GM19035 (cell line): Measurements from ENCODE around the gene ABHD17A.
A peak's percentile ranks its signal among the peaks of the same experiment; 100 is the strongest.
"Not testable (repeated sequence)": the region's sequence is repeated elsewhere in the genome, so short reads cannot be mapped to it uniquely, and the experiment has no call there.

Experiments used
- ATAC-seq: cut with Tn5 transposase; IDR thresholded peaks from one replicate; pipeline ENCODE4 v1.9.1; 2021; ENCODE audit not compliant: unreplicated experiment

The ABHD17A gene

DNA sequence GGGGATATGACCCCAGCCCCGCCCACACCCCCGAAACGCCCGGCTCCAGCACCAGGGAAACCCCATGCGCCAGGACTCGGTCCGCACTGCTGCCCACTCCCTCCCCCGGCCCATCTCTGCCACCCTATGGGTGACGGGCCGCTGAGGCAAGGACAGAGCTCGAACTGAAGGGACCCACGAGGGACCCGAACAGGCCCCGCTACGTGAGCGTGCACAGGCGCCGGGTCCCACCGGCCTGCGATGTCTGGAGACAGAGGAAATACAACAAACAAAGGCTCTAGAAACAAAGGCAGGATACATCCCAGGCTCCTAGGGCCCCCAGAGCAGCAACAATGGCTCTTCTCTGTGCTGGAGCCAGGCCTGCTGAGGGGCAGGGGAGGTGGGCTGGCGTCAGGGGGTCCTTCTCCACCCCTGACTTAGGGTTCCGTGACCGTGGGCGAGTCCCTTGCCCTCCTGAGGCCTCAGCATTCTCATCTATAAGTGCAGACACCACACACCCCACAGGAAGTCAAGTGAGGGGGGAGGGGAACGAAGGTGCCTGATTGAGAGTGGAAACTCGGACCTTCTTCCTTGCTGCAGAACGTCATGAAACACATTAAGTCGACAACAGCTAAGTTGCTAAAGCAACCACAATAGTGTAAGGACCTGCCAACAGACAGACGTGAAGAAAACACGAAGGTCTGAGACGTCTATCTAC lies 3.1 kb downstream of the ABHD17A start:
- ATAC-seq: no peak

DNA sequence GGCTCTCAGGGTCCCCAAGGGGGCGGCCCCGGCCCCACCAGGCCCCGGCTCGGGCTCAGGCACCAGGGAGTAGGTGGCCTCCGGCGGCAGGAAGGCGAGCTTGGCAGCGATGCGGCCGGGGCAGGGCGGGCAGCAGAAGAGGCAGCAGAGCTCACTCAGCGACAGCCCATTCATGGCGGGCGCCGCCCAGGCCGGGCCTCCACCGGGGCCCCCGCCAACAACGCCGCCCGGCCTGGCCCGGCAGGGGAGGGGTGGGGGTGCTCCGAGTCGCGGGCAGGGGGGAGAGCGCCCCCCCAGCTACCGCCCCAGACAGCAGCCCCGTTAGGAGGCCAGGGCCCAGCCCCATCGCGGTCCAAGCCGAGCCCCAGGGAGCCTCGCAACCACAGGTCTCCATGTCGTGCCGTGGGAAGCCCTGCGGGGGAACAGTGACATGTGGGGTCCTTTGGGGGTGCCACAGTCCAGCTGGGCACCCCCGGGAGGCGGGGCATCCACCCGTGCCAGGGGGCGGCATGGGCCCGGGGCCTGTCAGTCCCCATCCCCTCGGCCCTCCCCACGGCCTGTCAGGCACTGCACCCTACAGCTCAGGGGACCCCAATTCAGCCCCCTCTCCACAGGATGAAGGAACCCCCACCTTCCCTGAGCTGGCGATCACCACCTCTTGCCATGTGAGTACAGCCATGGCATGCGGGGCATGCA lies 3.8 kb downstream of the ABHD17A start:
- ATAC-seq: not testable (repeated sequence)

DNA sequence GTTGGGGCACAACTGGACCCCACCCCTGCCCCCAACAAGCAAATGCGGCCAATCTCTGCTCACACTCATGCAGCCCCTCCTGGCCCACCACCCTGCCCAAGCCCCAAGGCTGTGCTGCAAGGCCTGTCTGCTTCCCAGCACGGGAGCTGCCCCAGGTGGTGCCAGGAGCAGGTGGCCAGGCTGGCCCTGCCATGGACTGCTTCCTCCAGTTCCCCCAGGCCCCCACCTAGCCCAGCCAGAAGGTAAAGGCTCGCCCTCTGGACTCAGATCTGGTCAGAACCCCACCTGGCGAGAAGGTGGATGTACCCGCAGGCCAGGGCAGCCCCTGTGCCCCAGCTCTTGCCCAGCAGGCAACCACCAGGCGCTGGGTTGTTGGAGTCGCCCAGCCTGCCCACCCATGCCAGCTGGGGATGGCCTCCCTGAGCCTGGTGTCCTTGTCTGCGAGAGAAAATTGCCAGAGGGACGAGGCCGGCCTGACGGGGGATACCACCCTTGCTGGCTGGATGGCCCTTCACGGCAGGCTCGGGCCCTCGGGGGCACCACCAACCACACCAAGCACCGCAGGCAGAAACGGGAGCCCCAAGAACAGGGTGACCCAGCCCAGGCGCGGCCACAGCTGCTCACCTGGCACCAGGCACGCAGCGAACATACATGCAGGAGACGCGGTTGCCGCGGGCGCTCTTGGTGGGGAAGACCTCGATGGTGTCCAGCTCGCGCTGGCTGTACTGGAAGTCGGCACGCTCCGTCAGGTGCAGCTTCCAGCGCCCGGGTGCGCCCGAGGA lies 4.5 kb downstream of the ABHD17A start:
- no peak for ATAC-seq

DNA sequence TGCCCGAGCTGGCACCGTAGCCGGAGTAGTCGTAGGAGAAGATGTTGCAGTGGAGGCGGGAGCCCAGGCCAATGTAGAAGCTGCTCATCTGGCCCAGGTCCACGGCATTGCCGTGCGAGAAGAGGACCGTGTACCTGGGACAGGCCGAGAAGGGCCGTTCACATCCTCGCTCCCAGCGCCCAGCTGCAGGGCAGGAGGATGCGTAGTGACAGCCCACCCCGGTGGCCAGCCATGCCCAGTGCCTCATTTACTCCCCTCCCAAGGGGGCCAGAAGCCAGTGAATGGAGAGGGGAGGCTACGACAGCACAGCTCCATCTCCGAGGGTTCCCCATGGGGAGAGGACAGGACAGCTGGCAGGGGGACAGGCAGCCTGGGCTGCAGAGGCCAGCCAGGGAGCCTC lies 5.3 kb downstream of the ABHD17A start:
- not testable (repeated sequence) for ATAC-seq

DNA sequence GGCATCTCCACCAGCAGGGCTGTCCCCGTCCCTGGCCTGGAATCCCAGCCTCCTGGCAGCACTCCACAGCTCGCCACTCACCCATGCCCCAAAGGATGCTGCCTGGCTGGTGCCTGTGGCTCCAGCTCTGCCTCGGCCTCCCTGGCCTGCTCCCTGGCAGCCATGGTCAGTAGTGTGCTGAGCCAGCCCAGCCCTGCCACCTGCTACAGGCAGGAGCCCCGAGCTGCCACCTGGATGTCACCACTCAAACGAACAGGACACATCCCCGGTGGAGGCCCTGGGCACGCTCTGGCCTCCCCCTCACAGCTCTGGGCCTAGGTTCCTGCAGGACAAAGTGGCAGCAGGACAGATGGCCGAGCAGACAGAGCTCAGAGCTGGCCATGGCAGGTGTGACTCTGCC lies 6.7 kb downstream of the ABHD17A start:
- not testable (repeated sequence) for ATAC-seq

DNA sequence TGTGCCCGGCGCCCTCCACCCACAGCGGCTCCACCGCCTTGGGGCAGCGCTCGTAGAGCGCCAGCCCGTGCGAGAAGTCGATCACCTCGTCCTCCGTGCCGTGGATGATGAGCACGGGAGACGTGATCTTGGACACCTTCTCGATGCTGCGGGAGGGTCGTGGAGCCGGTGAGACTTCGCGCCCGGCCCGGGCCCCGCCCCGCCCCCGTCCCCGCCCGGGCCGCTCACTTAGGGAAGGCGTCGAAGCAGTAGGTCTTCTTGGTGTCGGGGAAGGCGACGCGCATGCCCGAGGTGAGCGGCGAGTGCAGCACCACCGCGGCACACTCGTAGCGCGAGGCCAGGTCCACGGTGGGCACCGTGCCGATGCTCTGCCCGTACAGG lies 8.0 kb downstream of the ABHD17A start:
- not testable (repeated sequence) for ATAC-seq

DNA sequence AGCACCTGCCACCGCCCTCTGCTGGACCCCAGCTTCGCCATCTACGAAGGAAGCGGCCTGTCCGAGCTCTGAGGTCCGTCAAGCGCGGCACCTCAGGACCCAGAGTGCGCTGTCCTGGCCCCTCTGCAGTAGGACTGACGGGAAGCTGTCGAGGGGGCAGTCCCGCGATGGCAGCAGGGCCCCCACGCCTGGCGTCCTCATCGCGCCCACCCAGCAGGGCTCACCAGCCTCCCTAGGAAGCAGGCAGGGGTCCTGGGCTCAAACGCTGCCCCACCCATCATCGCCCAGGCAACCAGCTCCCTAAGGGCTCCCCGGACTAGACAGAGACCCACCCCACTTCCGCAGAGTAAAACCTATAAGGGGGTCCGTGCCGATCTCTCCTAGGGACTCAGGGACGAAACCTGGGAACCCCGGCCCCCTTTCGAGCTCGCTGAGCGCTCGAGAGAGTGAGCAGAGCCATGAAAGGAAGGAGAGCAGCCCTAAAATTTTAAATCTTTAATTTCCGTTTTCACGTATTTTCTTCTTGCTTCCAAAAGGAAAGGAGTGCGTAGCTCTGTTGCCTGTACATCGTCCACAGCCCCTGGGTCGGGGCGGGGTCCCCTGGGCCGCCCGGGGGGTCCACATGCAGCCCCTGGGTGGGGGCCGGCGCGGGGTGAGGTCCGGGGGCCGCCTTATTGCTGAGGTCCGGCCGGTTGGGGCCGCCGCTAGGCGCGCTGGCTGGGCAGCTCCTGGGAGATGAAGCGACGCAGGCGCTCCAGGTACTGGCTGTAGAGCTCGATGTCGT lies 8.6 kb downstream of the ABHD17A start:
- peak; percentile 3 for ATAC-seq

DNA sequence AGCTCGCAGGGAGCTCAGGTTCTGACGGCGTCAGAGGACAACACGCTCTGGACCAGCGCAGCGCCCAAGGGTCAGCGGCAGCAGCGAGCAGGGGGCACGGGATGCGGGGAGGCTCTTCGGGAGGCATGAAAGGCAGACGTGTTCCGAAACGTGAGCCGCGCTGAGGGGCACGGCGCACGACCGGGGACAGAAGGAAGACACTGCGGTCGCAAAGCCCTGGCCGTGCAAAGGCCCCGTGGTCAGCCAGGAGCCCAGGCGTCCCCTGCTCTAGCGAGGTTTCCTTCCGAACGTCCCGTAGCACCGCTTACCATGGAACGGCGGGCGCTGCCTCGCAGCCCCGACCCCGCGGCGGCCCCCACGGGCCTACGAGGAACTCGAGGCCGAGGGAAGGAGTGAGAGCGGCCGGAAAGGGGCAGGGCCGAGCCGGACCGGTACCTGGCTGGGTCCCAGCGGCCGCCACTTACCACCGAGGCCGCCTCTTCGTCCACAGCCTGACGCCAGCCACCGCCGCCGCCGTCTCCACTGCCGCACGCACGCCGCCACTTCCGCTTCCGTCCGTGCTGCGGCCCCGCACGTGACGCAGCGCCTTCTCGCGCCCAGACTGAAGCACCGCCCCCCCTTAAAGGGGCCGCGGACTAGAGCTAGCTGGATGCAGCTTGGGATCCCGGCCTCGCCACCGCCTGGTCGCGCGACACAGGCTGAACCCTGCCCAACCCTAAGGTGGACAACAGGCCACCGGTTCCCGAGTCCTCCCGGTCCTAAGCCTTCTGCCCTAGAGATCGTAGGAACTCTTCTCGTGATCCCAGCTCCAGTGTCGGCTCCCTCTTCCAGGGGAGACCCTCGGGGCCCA lies 9.4 kb downstream of the ABHD17A start:
- ATAC-seq: peak; percentile 85

DNA sequence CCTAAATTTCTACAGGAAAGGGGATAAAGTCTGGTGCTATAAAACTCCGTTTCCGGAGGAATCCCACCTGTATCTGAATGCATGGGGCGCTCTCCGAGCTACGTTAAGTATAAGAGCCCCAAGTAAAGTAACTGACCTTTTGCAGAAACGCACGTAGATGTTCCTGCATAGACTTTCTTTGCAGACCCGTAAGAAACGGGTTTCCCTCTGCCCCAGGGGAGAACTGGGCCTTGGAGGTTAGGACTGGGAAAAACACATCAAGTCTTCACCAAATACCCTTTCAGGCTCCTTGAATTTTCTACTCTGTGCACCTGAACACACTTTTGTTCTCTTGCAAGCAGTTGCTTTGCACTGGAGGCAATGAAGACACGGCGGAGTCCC lies 10.0 kb downstream of the ABHD17A start:
- not testable (repeated sequence) for ATAC-seq

DNA sequence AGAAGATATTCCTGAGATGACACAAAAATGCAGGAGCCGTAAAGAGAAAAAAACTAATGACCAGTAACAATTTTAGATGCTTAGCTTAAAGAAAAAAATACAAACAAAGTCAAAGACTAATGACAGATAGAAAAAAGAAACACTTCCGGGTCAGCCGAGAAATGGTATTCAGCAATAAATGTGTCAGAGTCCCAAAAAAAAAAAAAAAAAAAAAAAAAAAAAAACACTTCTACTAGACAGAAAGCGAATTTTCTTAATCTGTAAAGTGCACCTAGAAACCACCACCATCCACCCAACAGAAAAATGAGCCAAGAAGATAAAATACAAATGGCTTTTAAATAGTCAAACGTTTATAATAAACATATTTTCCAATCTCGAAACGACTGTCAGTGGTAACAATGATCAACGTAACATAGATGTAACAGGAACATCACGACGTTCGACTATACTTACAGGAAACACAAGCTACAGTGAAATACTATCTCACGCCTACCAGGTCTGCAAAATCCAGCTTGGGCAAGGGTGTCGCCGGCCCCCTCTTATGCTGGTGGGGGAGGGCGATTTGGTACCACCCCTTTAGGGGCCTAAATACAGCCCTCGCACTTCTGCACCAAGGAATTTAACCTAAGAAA lies 10.6 kb downstream of the ABHD17A start:
- no peak for ATAC-seq

DNA sequence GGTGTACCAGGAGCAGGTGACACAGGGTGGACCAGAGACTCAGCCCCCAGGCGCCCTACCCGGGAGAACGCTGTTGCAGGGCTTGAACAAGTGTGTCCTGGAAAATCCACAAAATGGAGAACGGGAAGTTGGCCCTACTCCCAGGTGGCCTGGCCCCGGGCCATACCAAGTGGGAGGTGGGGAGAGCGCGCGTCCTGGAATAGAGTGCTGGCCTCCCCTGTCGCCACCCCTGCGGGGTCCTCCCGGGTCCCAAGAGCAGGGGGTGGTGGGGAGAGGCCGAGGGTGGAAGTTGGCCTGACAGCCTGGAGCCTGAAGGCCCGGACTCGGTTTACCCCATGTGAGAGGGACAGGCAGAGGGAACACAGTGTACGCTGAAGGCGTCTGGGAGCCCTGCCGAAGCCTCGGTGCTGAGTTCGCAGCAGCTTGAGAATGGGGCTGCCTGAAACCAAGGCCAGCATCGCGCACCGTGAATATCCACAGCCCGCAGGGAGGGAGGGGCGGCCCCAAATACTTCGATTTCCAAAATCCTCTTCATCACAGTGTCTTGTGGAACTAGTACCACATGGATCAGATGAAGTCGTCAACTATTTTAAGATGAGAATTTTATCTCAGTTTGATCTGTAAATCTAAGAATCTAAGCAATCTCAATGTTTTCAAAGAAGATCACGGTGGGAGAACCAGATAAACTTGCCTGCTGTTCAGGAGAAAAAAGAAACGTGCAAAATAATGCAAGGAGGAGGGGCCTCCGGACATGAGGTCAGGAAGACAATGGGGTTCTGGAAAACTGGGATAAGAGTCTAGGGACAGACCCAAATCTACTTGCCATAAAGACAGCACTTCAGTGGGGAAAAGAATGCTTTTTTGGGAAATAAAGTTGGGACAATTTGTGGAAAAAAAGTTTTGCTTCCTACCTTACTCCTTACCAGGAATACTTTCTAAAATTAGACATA lies 11.5 kb downstream of the ABHD17A start:
- no peak for ATAC-seq

DNA sequence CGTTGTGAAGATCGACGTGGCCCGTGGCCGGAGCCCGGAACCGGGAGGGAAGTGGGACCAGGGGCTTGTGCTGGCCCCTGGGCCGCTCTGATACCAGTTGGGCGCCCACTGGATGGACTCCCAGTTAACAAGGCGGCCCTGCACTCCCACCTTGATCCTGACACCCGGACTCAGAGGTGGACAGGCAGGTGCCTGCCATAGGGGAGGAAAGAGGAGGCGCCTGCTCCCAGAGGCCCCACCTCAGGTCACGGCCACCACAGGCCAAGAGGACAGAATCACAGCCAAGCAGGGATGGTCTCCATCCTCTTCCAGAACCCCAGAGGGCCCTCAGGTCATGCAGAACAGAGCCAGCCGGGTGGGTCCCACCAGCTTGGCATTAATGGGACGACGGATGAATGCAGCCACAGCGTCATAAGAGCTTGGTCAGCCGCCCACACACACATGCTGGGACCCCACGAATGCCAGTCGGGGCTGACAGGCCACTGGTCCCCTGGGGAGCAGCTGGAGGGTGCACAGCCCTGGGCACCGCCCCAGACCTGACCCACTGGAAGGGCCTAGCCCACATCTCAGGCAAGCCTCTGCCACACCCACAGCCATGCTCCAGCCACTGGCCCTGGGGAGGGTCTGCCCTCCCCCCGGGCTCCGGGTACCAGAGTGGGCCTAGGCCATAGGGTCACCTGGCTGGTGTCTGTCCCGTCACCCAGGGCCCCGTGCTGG lies 12.3 kb downstream of the ABHD17A start:
- ATAC-seq: no peak

DNA sequence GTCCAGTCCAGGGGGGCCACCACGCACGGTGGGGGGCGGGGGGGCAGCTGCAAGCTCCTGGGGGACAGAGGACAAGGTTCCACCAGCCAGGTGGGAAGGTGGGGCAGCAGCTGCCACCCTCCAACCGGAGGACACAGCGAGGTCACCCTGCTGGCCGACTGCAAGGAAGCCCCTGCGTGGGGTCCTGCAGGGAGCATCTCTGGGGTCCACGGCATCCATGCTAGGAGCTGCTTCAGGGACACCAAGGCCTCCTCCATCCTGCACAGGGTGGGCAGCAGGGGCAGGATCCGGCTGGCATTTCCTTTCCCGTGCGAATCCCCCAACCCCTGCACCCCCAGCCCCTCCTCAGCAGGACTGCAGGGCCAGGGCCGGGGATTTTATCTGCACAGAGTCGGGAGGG lies 13.7 kb downstream of the ABHD17A start:
- ATAC-seq: no peak

DNA sequence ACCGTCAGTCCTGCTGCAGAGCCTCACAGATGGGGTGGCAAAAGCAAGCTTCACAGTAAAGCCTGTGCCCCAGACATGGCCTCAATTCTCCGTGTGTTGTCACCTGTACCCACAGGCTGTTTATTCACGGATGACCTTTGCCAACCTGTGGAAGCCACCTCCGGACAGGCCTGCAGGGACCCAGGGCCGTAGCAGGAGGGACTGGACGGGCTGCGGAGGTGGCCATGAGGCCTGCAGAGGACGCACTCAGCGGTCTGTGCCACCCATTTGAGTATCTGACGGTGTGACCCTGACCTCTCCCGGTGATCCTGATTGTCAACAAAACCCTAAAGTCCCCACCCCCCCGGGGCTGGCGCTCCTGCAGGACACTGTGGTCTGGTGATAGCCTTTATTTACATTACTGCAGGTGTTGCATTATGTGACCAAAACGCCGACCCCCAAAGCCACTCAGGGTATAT lies 14.1 kb downstream of the ABHD17A start:
- ATAC-seq: no peak

DNA sequence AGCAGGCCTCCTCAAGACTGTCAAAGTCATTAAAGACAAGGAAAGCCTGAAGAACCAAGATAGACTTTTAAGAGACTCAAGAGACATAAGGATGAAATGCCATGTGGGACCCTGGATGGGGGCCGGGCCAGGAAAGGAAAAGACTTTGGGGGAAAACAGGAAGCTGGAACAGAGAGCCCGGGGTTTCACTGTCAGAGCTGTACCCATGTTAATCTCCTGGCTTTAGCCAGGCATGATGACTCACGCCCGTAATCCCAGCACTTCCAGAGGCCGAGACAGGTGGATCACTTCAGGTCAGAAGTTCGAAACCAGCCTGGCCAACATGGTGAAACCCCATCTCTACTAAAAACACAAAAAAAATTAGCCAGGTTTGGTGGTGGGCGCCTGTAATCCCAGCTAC lies 16.3 kb downstream of the ABHD17A start:
- no peak for ATAC-seq

DNA sequence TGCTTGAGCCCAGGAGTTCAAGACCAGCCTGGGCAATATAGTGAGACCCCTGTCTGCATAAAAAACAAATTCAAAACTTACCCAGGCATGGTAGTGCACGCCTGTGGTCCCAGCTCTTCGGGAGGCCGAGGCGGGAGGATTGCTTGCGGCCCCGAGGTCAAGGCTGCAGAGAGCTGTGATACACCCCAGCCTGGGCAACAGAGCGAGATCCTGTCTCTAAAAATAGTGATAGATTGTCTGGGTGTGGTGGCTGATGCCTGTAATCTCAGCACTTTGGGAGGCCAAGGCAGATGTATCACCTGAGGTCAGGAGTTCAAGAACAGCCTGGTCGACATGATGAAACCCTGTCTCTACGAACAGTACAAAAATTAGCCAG lies 18.0 kb downstream of the ABHD17A start:
- no peak for ATAC-seq

DNA sequence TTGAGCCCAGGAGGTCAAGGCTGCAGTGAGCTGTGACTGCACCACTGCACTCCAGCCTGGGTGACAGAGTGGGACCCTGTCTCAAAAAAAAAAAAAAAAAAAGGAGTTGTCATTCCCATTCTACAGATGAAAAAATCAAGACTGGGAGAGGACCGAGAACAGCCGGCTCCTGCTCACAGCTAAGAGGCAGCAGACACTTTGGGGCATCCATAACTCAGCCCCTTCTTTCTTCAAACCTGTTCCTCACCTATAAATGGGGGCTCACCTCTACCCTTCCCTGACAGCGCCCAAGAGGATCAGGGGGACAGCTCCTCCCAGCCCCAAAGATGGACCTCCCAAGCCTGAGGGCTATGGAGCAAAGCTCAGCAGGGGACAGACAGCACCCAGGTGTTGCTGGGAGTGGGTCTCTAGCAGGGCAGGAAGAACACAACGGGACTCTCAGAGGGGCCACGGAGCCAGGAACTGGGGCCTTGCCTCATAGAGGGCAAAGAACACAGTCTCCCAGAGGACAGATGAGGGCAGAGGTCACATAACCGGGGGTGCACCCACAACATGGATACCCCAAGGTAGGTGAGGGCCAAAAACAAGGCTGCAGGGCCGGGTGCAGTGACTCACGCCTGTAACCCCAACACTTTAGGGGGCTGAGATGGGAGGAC lies 18.5 kb downstream of the ABHD17A start:
- no peak for ATAC-seq
